GM19025 (cell line): Measurements from ENCODE around the gene ROCK2.

Experiments
- ATAC-seq: cut with Tn5 transposase; IDR thresholded peaks from one replicate; pipeline ENCODE4 v1.9.1; 2021; ENCODE audit warnings: mild to moderate bottlenecking, low read depth, moderate library complexity; ENCODE audit not compliant: unreplicated experiment

The ROCK2 gene

GRCh38 chr2:11133238-11133935 is 211.0 kb downstream of the ROCK2 start:
- no peak for ATAC-seq

DNA sequence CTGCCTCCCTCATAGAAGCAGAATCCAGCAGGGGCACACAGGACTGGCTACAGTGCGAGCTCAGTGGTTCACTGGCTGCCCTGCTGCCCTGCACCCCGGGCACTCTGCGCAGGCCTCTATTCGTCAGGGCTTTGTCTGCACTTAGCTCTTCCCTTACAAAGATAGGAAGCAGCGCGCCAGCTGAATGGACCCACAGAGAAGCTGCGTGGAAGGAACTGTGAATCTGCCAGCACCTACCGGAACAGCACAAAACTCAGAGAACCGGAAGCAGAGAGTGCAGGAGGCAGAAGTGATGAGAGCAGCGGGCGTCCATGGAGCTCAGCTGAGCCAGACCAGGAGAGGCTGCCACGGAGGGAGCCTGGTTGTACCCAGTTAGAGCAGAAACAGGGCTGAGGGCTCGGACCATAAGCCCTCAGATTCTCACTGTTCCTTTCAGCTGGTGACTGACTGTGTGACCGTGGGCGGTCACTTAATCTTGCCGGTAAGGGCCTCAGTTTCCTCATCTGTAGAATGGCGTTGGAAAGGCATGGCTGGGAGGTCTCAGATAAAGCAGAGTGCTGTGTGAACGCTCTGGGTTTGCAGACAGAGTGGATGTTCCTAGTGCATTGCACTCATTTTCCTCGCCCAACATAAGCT is 212.3 kb downstream of the ROCK2 start:
- ATAC-seq: no peak

DNA sequence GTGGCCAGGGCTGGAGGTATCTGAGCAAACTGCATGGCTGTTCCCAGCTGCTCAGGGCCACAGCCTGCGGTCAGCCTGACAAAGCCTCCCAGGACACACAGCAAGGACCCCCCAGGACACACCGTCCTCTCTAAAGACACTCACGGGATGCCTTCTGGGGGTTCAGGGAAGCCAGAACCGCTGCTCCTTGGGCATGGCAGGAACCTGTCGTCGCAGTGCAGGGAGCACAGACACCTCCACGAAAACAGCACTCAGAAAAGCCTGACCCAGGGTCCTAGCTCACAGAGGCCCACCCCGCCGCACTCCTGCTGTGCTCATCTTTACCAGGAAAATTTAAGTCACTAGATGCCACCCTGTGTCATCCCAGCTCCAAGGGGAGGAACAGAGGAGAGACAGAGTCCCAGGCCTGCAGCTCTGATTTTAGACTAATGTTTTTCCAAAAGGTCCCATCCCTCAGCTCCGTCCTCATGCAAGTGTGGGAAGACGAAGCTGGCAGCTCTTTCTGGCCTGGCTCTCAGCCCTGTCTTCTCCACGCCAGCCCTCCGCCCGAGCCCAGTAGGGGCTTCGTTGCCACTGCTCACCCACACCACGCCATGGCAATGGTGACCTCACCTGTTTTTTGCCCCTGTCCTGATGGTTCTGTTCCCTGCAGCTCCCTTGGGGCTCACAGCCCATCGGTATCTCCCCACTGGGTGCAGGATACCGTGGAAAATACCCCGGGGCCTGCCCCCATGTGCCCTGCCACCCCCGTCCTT is 213.1 kb downstream of the ROCK2 start:
- ATAC-seq: no peak
